Esophagus (tissue), 2 donors: ENCODE measurements around the gene MYO1H. TPM values are rescaled to one million over a fixed set of nuclear protein-coding genes. Genes with fewer than 3 reads are reported as not detected.
"Not testable (repeated sequence)": the region's sequence is repeated elsewhere in the genome, so short reads cannot be mapped to it uniquely, and the experiment has no call there.

Experiments used
- H3K27ac ChIP-seq, 2 donors: one replicate each; pipeline ENCODE4 v1.5.1; 2013; ENCODE audit warnings: low read depth in 2 of 2, mild to moderate bottlenecking in 2 of 2, inconsistent platforms in 1 of 2, low read length in 1 of 2, moderate library complexity in 1 of 2
- H3K27me3 ChIP-seq, 2 donors: one replicate each; pipeline ENCODE4 v1.6.1; 2013; ENCODE audit warnings: low read length in 2 of 2, control low read depth in 1 of 2, mild to moderate bottlenecking in 1 of 2; ENCODE audit not compliant: insufficient read depth in 2 of 2, control insufficient read depth in 1 of 2
- H3K36me3 ChIP-seq, 2 donors: one replicate each; pipeline ENCODE4 v1.6.1; 2013; ENCODE audit warnings: low read length in 1 of 2; ENCODE audit not compliant: control insufficient read depth in 2 of 2, insufficient read depth in 2 of 2
- H3K4me1 ChIP-seq, 2 donors: one replicate each; pipeline ENCODE4 v1.6.1; 2013; ENCODE audit warnings: low read length in 1 of 2; ENCODE audit not compliant: control insufficient read depth in 2 of 2, insufficient read depth in 2 of 2
- H3K4me3 ChIP-seq, 2 donors: one replicate each; pipeline ENCODE4 v1.5.1; 2013; ENCODE audit warnings: low read length in 2 of 2, mild to moderate bottlenecking in 2 of 2, low read depth in 1 of 2, moderate library complexity in 1 of 2
- H3K9me3 ChIP-seq, 2 donors: one replicate each; pipeline ENCODE4 v1.6.1; 2013; ENCODE audit warnings: mild to moderate bottlenecking in 2 of 2, low read depth in 1 of 2, low read length in 1 of 2, moderate library complexity in 1 of 2; ENCODE audit not compliant: control insufficient read depth in 2 of 2, insufficient read depth in 1 of 2
- WGBS, 2 donors: extraction: QIAGEN DNeasy Blood & Tissue Kit; methylation state at CpG; one replicate each; pipeline ENCODE4 v1.1.7; 2013; 5-methylcytosine and 5-hydroxymethylcytosine counted together
- polyA plus RNA-seq, 2 donors: library from polyadenylated mRNA; stranded (reverse); fragments of 200-250 nt; gene quantifications; one replicate each; pipeline ENCODE4 v1.2.3, GENCODE V29; 2013
- donor health status: healthy with polysubstance abuse.
- donor health status: Bipolar disorder and iron deficiency.

MYO1H gene
- polyA plus RNA-seq, 2 donors: 0.62 to 0.86 TPM

- no peak within 1 kb of the TSS for H3K27ac ChIP-seq
- H3K4me3 ChIP-seq: peak within 1 kb of the TSS; percentile 27 to 52
- 10 to 12% methylated on average over 36 to 43 of the region's 43 CpGs for WGBS, 2 donors
- no peaks in the 10 kb centered on the region for H3K9me3 ChIP-seq
- H3K36me3 ChIP-seq: no peaks in the 10 kb centered on the region
- peaks cover 3 to 6% of the 10 kb centered on the region in 2 donors for H3K4me1 ChIP-seq
- H3K27me3 ChIP-seq: peaks cover 0 to 2% of the 10 kb centered on the region in 2 donors
These were observed 38.9 kb upstream of the MYO1H start, which contains the start of gene FOXN4 for GRCh38 chr12:109308534-109309380. Gene FOXN4, minus strand, starts transcription at chr12:109309284. Its CDS starts 963 bp downstream, at chr12:109308321.

GRCh38 chr12:109309381-109310246 is 38.1 kb upstream of the MYO1H start:
- no peak overlapping the region for H3K27ac ChIP-seq
- no peaks in the 10 kb centered on the region for H3K36me3 ChIP-seq
- H3K27me3 ChIP-seq: peaks cover 0 to 2% of the 10 kb centered on the region in 2 donors
- H3K4me1 ChIP-seq: peaks cover 3 to 6% of the 10 kb centered on the region in 2 donors
- H3K9me3 ChIP-seq: no peaks in the 10 kb centered on the region
- H3K4me3 ChIP-seq: peak overlapping the region; percentile 27 to 52
- WGBS, 2 donors: 0 to 1% methylated on average over 39 to 99 of the region's 99 CpGs

GRCh38 chr12:109310247-109311125 is 37.2 kb upstream of the MYO1H start:
- H3K36me3 ChIP-seq: no peaks in the 10 kb centered on the region
- peaks cover 3 to 6% of the 10 kb centered on the region in 2 donors for H3K4me1 ChIP-seq
- H3K4me3 ChIP-seq: peak overlapping the region; percentile 27 to 52
- H3K27me3 ChIP-seq: peaks cover 0 to 2% of the 10 kb centered on the region in 2 donors
- no peak overlapping the region for H3K27ac ChIP-seq
- no peaks in the 10 kb centered on the region for H3K9me3 ChIP-seq
- 7 to 8% methylated on average over 33 of the region's 33 CpGs for WGBS, 2 donors

GRCh38 chr12:109321294-109321693 is 26.4 kb upstream of the MYO1H start:
- not testable (repeated sequence) for H3K9me3 ChIP-seq, H3K27ac ChIP-seq, H3K4me3 ChIP-seq, H3K36me3 ChIP-seq, H3K27me3 ChIP-seq, H3K4me1 ChIP-seq
- 87% methylated on average over 8 of the region's 8 CpGs for WGBS, 2 donors

- Histone ChIP-seq H3K4me3 (no peak overlapping the region), H3K36me3 (no peaks in the 10 kb centered on the region), H3K27ac (no peak overlapping the region), H3K27me3 (no peaks in the 10 kb centered on the region), H3K9me3 (no peaks in the 10 kb centered on the region), H3K4me1 (no peaks in the 10 kb centered on the region)
- 82 to 87% methylated on average over 3 of the region's 3 CpGs for WGBS, 2 donors
These were observed 18.7 kb upstream of the MYO1H start for GRCh38 chr12:109329003-109329402.

GRCh38 chr12:109329686-109330085 is 18.0 kb upstream of the MYO1H start:
- 50 to 52% methylated on average over 7 of the region's 7 CpGs for WGBS, 2 donors
- no peaks in the 10 kb centered on the region for H3K27me3 ChIP-seq
- no peaks in the 10 kb centered on the region for H3K4me1 ChIP-seq
- no peak overlapping the region for H3K4me3 ChIP-seq
- H3K36me3 ChIP-seq: no peaks in the 10 kb centered on the region
- H3K27ac ChIP-seq: no peak overlapping the region
- no peaks in the 10 kb centered on the region for H3K9me3 ChIP-seq

- WGBS, 2 donors: 86 to 88% methylated on average over 16 of the region's 16 CpGs
- H3K27ac ChIP-seq: no peak overlapping the region
These were observed 17.1 kb upstream of the MYO1H start for GRCh38 chr12:109330282-109331230.

GRCh38 chr12:109331301-109331952 is 16.3 kb upstream of the MYO1H start:
- 54 to 59% methylated on average over 7 of the region's 7 CpGs for WGBS, 2 donors
- H3K9me3 ChIP-seq: no peaks in the 10 kb centered on the region
- no peaks in the 10 kb centered on the region for H3K27me3 ChIP-seq
- no peaks in the 10 kb centered on the region for H3K36me3 ChIP-seq
- H3K4me1 ChIP-seq: no peaks in the 10 kb centered on the region
- no peak overlapping the region for H3K27ac ChIP-seq
- no peak overlapping the region for H3K4me3 ChIP-seq

More at GRCh38 chr12:109330282-109331230, 17.1 kb upstream of the MYO1H start:
- H3K36me3 ChIP-seq: no peaks in the 10 kb centered on the region
- no peaks in the 10 kb centered on the region for H3K9me3 ChIP-seq
- H3K27me3 ChIP-seq: no peaks in the 10 kb centered on the region
- no peak overlapping the region for H3K4me3 ChIP-seq
- no peaks in the 10 kb centered on the region for H3K4me1 ChIP-seq
